OCI-LY3 (cell line): Measurements from ENCODE around the gene ATXN2.

Source experiments
- EZH2phosphoT487 ChIP-seq: fragments of 200-600 bp; shearing (Covaris generic); IDR thresholded peaks from 2 replicates; pipeline ENCODE4 v1.6.1; 2018; ENCODE audit warnings: antibody characterized with exemption, mixed run types, low read depth
- TF ChIP-seq, protein P1 (sequence below): fragments of 200-600, 300-600 bp; sonication (generic); IDR thresholded peaks from 2 replicates; pipeline ENCODE4 v1.5.1; 2014; ENCODE audit warnings: antibody characterized with exemption, low read length, low read depth

DNA sequence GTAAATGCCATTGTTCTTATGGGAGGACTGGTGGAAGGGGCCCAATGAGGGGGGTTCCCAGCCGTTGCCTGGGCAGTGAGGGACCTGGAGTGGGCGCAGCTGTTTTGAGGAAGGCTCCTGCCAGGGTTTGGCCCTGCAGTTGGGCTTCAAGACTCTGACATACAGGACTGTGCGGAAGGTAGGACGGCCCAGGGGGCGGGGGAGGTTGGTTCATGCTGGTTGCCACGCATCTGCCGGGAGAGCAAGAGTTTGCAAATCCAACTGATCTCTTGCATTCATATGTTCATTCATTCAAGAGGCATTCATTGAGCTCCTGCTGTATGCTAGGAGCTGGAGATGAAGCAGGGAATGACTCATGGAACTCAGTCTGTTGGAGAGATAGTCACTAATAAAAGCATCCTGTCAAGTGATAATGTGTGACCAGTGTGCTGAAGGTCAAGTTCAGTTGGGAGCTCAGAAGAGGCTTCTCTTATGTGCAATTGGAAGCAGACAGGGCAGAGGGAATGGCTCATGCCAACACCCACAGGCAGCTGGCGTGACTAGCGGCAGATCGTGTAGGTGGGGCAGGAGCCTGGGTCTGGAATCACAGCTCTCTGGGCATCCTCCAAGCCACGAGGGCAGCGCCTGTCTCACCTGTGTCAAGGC is 185.6 kb downstream of the ATXN2 start:
- TF ChIP-seq, protein P1, sequence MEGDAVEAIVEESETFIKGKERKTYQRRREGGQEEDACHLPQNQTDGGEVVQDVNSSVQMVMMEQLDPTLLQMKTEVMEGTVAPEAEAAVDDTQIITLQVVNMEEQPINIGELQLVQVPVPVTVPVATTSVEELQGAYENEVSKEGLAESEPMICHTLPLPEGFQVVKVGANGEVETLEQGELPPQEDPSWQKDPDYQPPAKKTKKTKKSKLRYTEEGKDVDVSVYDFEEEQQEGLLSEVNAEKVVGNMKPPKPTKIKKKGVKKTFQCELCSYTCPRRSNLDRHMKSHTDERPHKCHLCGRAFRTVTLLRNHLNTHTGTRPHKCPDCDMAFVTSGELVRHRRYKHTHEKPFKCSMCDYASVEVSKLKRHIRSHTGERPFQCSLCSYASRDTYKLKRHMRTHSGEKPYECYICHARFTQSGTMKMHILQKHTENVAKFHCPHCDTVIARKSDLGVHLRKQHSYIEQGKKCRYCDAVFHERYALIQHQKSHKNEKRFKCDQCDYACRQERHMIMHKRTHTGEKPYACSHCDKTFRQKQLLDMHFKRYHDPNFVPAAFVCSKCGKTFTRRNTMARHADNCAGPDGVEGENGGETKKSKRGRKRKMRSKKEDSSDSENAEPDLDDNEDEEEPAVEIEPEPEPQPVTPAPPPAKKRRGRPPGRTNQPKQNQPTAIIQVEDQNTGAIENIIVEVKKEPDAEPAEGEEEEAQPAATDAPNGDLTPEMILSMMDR, result no peak
- TF ChIP-seq EZH2phosphoT487, result no peak
